Omental fat pad (tissue), 4 donors: Measurements from ENCODE around the gene TBL1X. TPM values are rescaled to one million over a fixed set of nuclear protein-coding genes. Genes with fewer than 3 reads are reported as not detected.

Experiments used
- ATAC-seq: fragments of 150-250 bp; one replicate; pipeline ENCODE4 v1.9.1; 2016; ENCODE audit warnings: mild to moderate bottlenecking, moderate library complexity; ENCODE audit not compliant: low FRiP score
- DNase-seq: peaks from one replicate; pipeline ENCODE4 v3.0.0-alpha.2; 2019; ENCODE audit warnings: low spot score
- CTCF ChIP-seq, 3 donors: fragments of 450-650 bp; IDR thresholded peaks; one replicate each; pipeline ENCODE4 v1.5.1; 2016 to 2017; ENCODE audit warnings: antibody characterized with exemption in 3 of 3, mild to moderate bottlenecking in 3 of 3, moderate library complexity in 2 of 3
- total RNA-seq, 4 donors: library from RNA; depleted of rRNA; stranded (reverse); fragments of >200 nt; gene quantifications; one replicate each; pipeline ENCODE4 v1.1.0, GENCODE V29; 2016

The TBL1X gene
- 10 to 100 TPM; 13.1 to 22.7 (median 16.2) TPM for total RNA-seq

- no peak for TF ChIP-seq CTCF (IDR thresholded peaks at IDR 0.05)
- ATAC-seq (peak; percentile 33), DNase-seq (no peak)
Measured at GRCh38 chrX:9464435-9465371, at the start of gene TBL1X. Gene TBL1X (plus strand): TSS chrX:9465058. CDS start chrX:9653587, 188,529 bp downstream.

- ATAC-seq (no peak), DNase-seq (no peak)
- TF ChIP-seq CTCF (IDR thresholded peaks at IDR 0.05) = no peak
Measured at GRCh38 chrX:9416562-9417348, 48.1 kb upstream of the TBL1X start.

DNA sequence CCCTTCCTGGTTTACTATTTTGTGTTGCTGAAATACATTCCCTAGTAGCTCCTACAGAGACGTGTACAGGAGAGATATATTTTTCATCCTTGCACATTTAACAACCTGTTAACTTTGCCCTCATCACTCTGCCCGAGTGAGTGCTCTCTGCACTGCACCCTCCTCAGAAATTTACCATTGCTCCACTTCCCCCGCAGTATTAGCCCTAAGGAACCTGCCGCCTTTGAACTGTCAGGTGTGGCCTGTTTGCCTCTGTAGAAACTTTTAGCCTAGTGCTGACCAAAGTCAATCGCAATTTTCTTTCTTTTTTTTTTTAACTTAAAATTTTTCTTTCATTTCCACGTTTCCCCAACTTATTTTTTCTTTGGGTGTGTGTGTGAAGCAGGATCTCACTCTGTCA, 46.6 kb upstream of the TBL1X start:
- no peak for TF ChIP-seq CTCF (IDR thresholded peaks at IDR 0.05)
- ATAC-seq (no peak), DNase-seq (no peak)

DNA sequence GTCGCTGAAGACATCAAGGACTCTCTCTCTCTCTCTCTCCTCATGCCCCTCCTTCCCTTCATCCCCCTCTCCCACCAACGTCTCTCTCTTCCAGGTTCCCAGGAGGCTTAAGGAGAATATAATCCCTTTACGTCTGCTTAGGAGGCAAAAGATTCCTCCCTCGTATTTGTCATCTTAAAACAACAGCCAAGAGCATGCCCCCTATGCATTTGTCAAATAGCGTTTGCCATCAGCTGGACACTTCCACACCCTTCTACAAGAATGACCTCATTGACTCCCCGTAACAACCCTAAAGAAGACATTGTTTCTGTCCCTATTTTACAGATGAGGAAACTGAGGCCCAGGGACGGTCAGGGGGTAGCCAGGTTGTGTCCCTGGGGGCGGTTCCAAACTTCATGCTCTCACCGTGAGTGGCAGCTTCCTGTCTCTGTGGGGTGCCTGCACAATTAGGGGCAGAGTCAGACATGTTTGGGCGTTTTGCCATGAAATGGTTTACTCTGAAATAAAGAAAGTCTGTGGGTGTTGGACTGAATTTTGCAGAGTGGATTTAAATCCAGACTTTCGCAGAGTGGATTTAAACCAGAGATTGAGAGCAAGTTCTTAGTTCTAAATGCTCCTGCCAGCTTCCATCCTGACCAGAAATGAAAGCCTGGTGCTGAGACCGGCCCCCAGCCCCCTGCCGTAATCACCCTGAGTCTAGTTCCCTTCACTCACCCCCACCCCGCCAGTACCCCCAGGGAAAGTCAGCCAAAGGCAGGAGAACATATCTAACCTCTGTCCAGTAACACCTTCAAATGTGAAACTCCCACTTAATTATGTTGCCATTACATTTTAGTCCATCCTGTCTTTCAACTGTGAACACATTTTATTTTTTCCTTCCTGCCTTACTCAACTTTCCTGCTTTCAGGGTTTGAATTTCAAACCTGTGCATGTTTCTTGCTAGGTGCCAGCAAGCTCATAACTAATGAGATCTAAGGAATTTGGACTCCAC, 44.3 kb upstream of the TBL1X start:
- no peak for TF ChIP-seq CTCF (IDR thresholded peaks at IDR 0.05)
- DNase-seq (no peak), ATAC-seq (no peak)

DNA sequence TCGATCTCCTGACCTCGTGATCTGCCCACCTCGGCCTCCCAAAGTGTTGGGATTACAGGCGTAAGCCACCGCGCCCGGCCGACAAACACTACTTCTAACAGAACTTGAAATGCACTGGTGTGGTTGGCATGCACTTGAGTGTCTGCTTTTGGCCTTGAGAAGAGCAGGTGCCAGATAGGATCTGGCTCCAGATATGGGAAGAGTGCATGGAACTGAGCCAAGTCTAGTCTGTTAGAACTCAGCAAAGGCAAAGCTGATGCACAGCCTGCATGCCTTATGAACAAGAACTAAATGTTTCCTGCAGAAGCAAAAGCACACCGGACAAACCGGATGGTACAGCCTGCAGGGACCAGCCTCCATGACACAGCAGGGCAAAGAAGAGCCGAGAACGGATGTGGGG, 35.1 kb upstream of the TBL1X start:
- ATAC-seq (no peak), DNase-seq (no peak)
- no peak for TF ChIP-seq CTCF (IDR thresholded peaks at IDR 0.05)

GRCh38 chrX:9430346-9430921, 34.4 kb upstream of the TBL1X start:
- no peak for TF ChIP-seq CTCF (IDR thresholded peaks at IDR 0.05)
- no peak for DNase-seq
- no peak for ATAC-seq
